B cell (primary cell): ENCODE results near the gene HBG2. TPM values are rescaled to one million over a fixed set of nuclear protein-coding genes. Genes with fewer than 3 reads are reported as not detected.

Experiments used
- ATAC-seq: fragments of 200-7000 bp; cut with Tn5 transposase; one replicate; pipeline ENCODE4 v1.10.0; 2021; ENCODE audit warnings: low read depth, mild to moderate bottlenecking, moderate number of reproducible peaks, moderate library complexity
- CTCF ChIA-PET: fragments of 350-600 bp; sonication (Branson Sonifier 250); formaldehyde crosslinking; loops from one replicate; lab custom pipeline; 2021; ENCODE audit warnings: antibody characterized with exemption, inconsistent platforms; lab: Charles Lee
- POLR2A ChIA-PET: fragments of 350-600 bp; sonication (Branson Sonifier 250); formaldehyde crosslinking; loops from one replicate; lab custom pipeline; 2021; ENCODE audit warnings: antibody characterized with exemption; lab: Charles Lee
- DNase-seq: peaks from one replicate; pipeline ENCODE4 v3.0.0; 2013
- H2AFZ ChIP-seq: 2 replicates; pipeline ENCODE4 v1.6.1; 2012; ENCODE audit warnings: mild to moderate bottlenecking, low read depth, low read length; ENCODE audit not compliant: insufficient read depth, poor library complexity, severe bottlenecking
- H3K27ac ChIP-seq, 2 donors: 1 replicate in 1 of 2; 2 replicates in 1 of 2; pipeline ENCODE4 v1.5.1; 2012 to 2013; ENCODE audit warnings: low read length in 2 of 2, mild to moderate bottlenecking in 2 of 2, moderate library complexity in 1 of 2
- H3K27me3 ChIP-seq, 4 experiments: fragments of 200-600 bp in 1 of 4; sonication (generic) in 1 of 4; replicated peaks in 1 of 4; 1 replicate in 2 of 4; 2 replicates in 2 of 4; pipeline versions ENCODE4 v1.6.1 to v1.7.0; 2013 to 2016; ENCODE audit warnings: low read length in 3 of 4, mild to moderate bottlenecking in 2 of 4, mixed read lengths in 1 of 4, moderate library complexity in 1 of 4; ENCODE audit not compliant: insufficient read depth in 4 of 4, control insufficient read depth in 3 of 4; ENCODE audit errors: control extremely low read depth in 1 of 4
- H3K36me3 ChIP-seq, 2 experiments: replicated peaks in 1 of 2; 1 replicate in 1 of 2; 2 replicates in 1 of 2; pipeline versions ENCODE4 v1.6.1 to v1.7.1; 2013; ENCODE audit warnings: low read length in 1 of 2; ENCODE audit not compliant: insufficient read depth in 2 of 2, control insufficient read depth in 1 of 2; ENCODE audit errors: control extremely low read depth in 1 of 2, extremely low read depth in 1 of 2
- H3K4me1 ChIP-seq, 2 donors: fragments of 200-600 bp in 1 of 2; sonication (generic) in 1 of 2; 1 replicate in 1 of 2; 2 replicates in 1 of 2; pipeline versions ENCODE4 v1.5.1 to v1.6.1; 2013 to 2017; ENCODE audit warnings: low read length in 2 of 2; ENCODE audit not compliant: control insufficient read depth in 2 of 2, insufficient read depth in 2 of 2
- H3K4me2 ChIP-seq: replicated peaks from 2 replicates; pipeline ENCODE3; 2012; ENCODE audit warnings: mild to moderate bottlenecking, low read depth, low read length; ENCODE audit not compliant: poor library complexity, severe bottlenecking
- H3K4me3 ChIP-seq, 5 experiments: fragments of 200-600 bp in 1 of 5; sonication (generic) in 1 of 5; 1 replicate in 3 of 5; 2 replicates in 2 of 5; pipeline versions ENCODE4 v1.5.1 to v1.7.0; 2011 to 2016; ENCODE audit warnings: low read length in 4 of 5, mild to moderate bottlenecking in 4 of 5, low read depth in 2 of 5, control low read depth in 1 of 5, moderate library complexity in 1 of 5; ENCODE audit not compliant: insufficient read depth in 1 of 5; ENCODE audit errors: control extremely low read depth in 1 of 5, extremely low read depth in 1 of 5
- H3K79me2 ChIP-seq: fragments of 200-600 bp; sonication (generic); one replicate; pipeline ENCODE4 v1.6.0; 2016; ENCODE audit warnings: low read length; ENCODE audit not compliant: control insufficient read depth, insufficient read depth
- H3K9ac ChIP-seq: fragments of 200-600 bp; sonication (generic); 2 replicates; pipeline ENCODE4 v1.6.1; 2017; ENCODE audit warnings: mild to moderate bottlenecking, low read length, moderate library complexity
- H3K9me3 ChIP-seq, 3 donors: one replicate each; pipeline versions ENCODE4 v1.6.1 to v1.7.1; 2013; ENCODE audit warnings: low read length in 2 of 3; ENCODE audit not compliant: control insufficient read depth in 2 of 3, insufficient read depth in 1 of 3; ENCODE audit errors: control extremely low read depth in 1 of 3
- H4K20me1 ChIP-seq: 2 replicates; pipeline ENCODE4 v1.6.0; 2012; ENCODE audit warnings: mild to moderate bottlenecking, low read length; ENCODE audit not compliant: insufficient read depth, control insufficient read depth, poor library complexity, severe bottlenecking
- H3K27ac Mint-ChIP-seq: one replicate; pipeline ENCODE4 v1.8.0; 2021; ENCODE audit warnings: mixed read lengths
- H3K27me3 Mint-ChIP-seq: one replicate; pipeline ENCODE4 v1.8.0; 2021; ENCODE audit warnings: mixed read lengths
- H3K4me1 Mint-ChIP-seq: one replicate; pipeline ENCODE4 v1.8.0; 2021; ENCODE audit warnings: mixed read lengths
- H3K4me3 Mint-ChIP-seq: one replicate; pipeline ENCODE4 v1.8.0; 2021; ENCODE audit warnings: mixed read lengths
- H3K9me3 Mint-ChIP-seq: one replicate; pipeline ENCODE4 v1.8.0; 2022; ENCODE audit warnings: mixed read lengths; ENCODE audit not compliant: insufficient read depth
- CTCF ChIP-seq: fragments of 200-600 bp; IDR thresholded peaks from one replicate; pipeline ENCODE4 v1.8.0; 2022; ENCODE audit warnings: antibody characterized with exemption, mild to moderate bottlenecking
- EZH2 ChIP-seq: IDR thresholded peaks from 2 replicates; pipeline ENCODE4 v1.6.1; 2012; ENCODE audit warnings: borderline replicate concordance, low read depth, mild to moderate bottlenecking, moderate library complexity, low read length; ENCODE audit not compliant: insufficient read depth, poor library complexity, severe bottlenecking
- WGBS: methylation state at CpG from one replicate; pipeline ENCODE4 v1.1.5; 2013; ENCODE audit warnings: missing lambda C conversion rate; ENCODE audit not compliant: insufficient coverage; 5-methylcytosine and 5-hydroxymethylcytosine counted together
- intact Hi-C: fragments of 100-400 bp; cut with micrococcal nuclease; formaldehyde crosslinking; loops from one replicate; pipeline ENCODE4 v1.10.0; 2022
- polyA plus RNA-seq: library from polyadenylated mRNA; depleted of rRNA; stranded (reverse); fragments of >200 nt; gene quantifications from 2 replicates; pipeline ENCODE4 v1.2.3, GENCODE V29; 2012
- total RNA-seq, 2 donors: library from RNA; stranded (reverse); fragments of 120-200 nt in 1 of 2; gene quantifications; 1 replicate in 1 of 2; 2 replicates in 1 of 2; pipeline versions ENCODE4 v1.2.3 to v1.2.4, GENCODE V29; 2013 to 2022

Gene HBG2
- total and polyA plus RNA-seq, 2 donors (not counting 1 experiment from before 2014, with no cell fraction given): not detected

- TF ChIP-seq EZH2 (no peak), CTCF (no peak)
- POLR2A ChIA-PET: no interaction called here
- Histone ChIP-seq H3K4me2 (no peak overlapping the region), H3K27ac (no peak overlapping the region), H3K9me3 (no peaks in the 10 kb centered on the region), H3K79me2 (no peaks in the 10 kb centered on the region), H3K4me3 (no peak overlapping the region), H3K27me3 (no peaks in the 10 kb centered on the region), H3K4me1 (no peaks in the 10 kb centered on the region), H4K20me1 (no peaks in the 10 kb centered on the region), H3K9ac (no peak overlapping the region), H3K36me3 (no peaks in the 10 kb centered on the region), H2AFZ (no peak overlapping the region)
- Mint-ChIP-seq H3K4me1 (no peaks in the 10 kb centered on the region), H3K4me3 (no peak overlapping the region), H3K9me3 (no peaks in the 10 kb centered on the region), H3K27ac (no peak overlapping the region), H3K27me3 (no peaks in the 10 kb centered on the region)
- CTCF ChIA-PET: no interaction called here
- ATAC-seq: no peak
- intact Hi-C loops: no loop called here
- no peak for DNase-seq
- WGBS: no CpG with 5 or more reads among the region's 2 CpGs
Measured at GRCh38 chr11:5265832-5266231, 11.3 kb upstream of the HBG2 start.

GRCh38 chr11:5258543-5259262 lies 4.1 kb upstream of the HBG2 start:
- peaks cover 0 to 5% (median 0%) of the 10 kb centered on the region in 3 donors for H3K9me3 ChIP-seq
- no peaks in the 10 kb centered on the region for H3K4me1 ChIP-seq
- H3K27me3 Mint-ChIP-seq: peaks cover 16% of the 10 kb centered on the region
- H3K36me3 ChIP-seq: no peaks in the 10 kb centered on the region
- intact Hi-C loops: no loop called here
- H3K27ac Mint-ChIP-seq: no peak overlapping the region
- H3K9me3 Mint-ChIP-seq: peaks cover 12% of the 10 kb centered on the region
- H3K79me2 ChIP-seq: no peaks in the 10 kb centered on the region
- H3K4me3 Mint-ChIP-seq: no peak overlapping the region
- no peak for ATAC-seq
- no peak overlapping the region for H2AFZ ChIP-seq
- H3K4me1 Mint-ChIP-seq: no peaks in the 10 kb centered on the region
- H3K4me3 ChIP-seq: no peak overlapping the region
- WGBS: 91% methylated on average over 6 of the region's 7 CpGs
- H3K4me2 ChIP-seq: no peak overlapping the region
- no peak for TF ChIP-seq CTCF
- TF ChIP-seq EZH2: no peak
- H3K27me3 ChIP-seq: no peaks in the 10 kb centered on the region
- CTCF ChIA-PET: no interaction called here
- no peak overlapping the region for H3K27ac ChIP-seq
- DNase-seq: no peak
- H4K20me1 ChIP-seq: no peaks in the 10 kb centered on the region
- POLR2A ChIA-PET: no interaction called here
- H3K9ac ChIP-seq: no peak overlapping the region
